Measurements from ENCODE around the gene PRAMEF17. TPM values are rescaled to one million over a fixed set of nuclear protein-coding genes. Genes with fewer than 3 reads are reported as not detected.
"Not testable (repeated sequence)": the region's sequence is repeated elsewhere in the genome, so short reads cannot be mapped to it uniquely, and the experiment has no call there.

PRAMEF17 gene
- total RNA-seq (2014; rRNA removed): not detected in 2 replicates
- polyA plus RNA-seq (2012): not detected

DNA sequence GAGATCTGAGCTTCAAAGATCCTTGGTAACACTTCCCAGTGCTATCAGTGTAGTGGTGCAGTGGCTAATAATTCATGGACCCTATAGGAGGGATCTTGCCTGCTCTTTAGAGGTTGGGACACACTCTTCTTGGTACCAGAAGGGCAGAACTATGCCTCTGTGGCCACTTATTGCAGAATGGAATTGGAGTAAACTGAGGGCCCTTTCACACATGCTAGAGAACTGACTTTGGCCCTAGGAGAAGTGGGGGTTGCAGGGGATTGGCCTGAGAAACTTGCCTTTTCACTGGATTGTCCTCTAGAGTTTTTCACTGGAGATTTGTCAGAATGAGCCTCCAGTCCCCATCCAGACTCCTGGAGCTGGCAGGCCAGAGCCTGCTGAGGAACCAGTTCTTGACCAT is at the start of gene PRAMEF17:
TSS of gene PRAMEF17 (plus strand) at position 301 of the 400 bp plus-strand sequence. CDS start at position 327, 26 bp downstream.
- DNase-seq (ENCODE audit: low read depth): not testable (repeated sequence)

DNA sequence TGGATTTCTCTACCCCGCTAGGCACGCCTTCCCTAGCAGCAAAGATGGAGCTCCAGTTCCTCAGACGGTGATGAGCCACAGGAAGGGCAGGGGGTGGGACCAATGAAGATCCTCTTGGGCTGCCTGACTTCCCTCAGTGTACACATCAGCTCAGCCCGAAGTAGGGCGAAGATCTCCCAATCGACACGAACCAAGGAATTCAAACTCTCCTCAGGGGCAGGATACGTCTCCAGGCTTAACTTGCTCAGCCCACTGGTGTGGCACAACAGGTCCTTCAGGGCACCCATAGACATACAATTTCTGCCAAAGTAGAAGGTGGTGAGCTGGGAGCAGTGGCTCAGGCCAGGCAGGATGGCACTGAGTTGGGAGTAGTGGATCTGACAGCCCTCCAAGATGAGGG is 46.9 kb upstream of the PRAMEF17 start:
- DNase-seq (ENCODE audit: low read depth): not testable (repeated sequence)

DNA sequence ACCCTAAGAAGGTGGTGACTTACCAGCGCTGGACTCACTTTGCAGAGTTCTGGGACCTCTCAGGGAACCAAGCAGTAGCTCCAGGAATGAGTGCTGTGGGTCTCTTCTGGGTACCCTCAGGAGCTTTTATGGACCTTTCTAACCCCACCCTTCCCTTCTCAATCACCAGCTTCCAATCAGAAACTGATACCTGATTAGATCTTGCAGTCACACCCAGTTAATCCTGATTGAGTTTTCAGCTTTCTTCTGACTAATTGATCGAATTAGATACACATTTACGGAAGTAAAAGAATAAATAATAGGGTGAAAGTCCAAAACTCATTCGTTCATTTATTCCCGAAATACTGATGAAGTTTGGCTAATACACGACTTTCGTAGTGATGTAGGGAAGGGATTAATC is 42.4 kb upstream of the PRAMEF17 start, which contains the start of gene PRAMEF14:
TSS of gene PRAMEF14 (minus strand) at position 101 of the 400 bp plus-strand sequence. CDS start 1,820 bp downstream, outside the sequence.
- DNase-seq (ENCODE audit: low read depth): not testable (repeated sequence)

- peak; percentile 1 for DNase-seq (ENCODE audit: low read depth)
Observed at GRCh38 chr1:13353476-13353875, 36.0 kb upstream of the PRAMEF17 start.

DNA sequence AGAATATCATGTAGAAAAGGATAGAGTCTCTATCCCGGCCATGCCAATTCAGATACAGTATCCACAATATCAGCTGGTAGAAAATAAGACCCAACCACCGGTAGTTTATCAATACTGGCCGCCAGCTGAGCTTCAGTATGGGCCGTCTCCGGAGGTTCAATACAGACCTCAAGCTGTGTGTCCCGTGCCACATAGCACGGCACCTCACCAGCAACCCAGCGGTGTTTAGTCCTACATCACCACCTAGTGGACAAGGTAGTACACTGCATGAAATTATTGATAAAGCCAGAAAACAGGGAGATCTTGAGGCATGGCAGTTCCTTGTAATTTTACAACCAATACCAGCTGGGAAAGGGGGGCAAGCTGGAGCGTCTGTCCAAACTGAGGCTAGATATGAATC is 35.0 kb upstream of the PRAMEF17 start:
- not testable (repeated sequence) for DNase-seq (ENCODE audit: low read depth)

GRCh38 chr1:13356774-13357173 is 32.7 kb upstream of the PRAMEF17 start:
- DNase-seq (ENCODE audit: low read depth): peak; percentile 22

DNA sequence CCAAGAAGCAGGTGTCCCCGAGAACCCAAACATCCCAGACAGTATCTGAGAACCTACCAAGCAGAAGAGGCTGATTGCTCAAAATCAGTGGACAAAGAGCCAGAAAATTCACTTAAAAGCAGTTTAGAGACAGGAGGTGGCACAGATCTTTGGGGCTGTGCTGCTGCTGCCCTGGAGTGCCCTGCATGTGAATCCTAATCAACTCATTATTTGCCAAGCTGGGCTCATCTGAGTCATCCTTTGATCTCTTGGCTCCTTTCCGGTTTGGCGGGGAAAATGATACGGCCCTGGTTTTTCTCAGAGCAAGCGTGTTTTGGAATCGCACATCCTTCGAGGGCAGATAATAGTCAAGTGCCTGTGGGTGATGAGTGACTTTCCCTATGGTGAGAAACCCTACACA is 27.1 kb upstream of the PRAMEF17 start:
- not testable (repeated sequence) for DNase-seq (ENCODE audit: low read depth)

DNA sequence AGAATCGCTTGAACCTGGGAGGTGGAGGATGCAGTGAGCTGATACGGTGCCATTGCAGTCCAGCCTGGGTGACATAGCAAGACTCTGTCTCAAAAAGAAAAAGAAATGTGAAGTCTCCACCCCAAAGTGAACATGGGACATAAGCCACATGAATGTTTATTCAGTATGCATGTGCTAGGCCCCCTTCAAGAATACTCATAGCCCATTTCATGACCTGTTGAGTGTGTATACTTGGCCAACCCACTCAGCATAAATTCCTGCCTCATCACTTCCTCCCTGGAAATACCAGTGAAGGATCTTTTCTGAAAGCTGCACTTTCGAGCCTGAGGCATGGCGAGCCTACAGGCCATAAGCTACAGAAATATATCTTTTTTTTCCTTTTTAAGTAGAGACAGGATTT is 24.5 kb upstream of the PRAMEF17 start:
- DNase-seq (ENCODE audit: low read depth): not testable (repeated sequence)

GRCh38 chr1:13366536-13366935 is 22.9 kb upstream of the PRAMEF17 start:
- not testable (repeated sequence) for DNase-seq (ENCODE audit: low read depth)

DNA sequence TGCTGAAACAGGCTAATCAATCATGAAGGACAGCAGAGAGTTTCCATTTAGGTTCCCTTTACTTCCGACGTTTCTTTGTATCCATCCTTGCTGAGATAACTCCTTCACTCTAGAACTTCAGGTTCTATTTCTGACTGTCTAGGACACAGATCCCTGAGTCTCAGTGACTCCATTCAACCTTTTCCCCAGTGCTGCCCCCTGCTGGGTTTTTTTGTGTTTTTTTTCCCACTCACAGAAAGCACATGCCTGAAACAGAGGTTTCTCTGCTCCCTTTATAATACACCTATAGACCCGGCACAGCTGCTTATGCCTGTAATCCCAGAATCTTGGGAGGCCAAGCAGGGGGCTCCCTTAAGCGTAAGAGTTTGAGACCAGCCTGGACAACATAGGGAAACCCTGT is 20.9 kb upstream of the PRAMEF17 start:
- DNase-seq (ENCODE audit: low read depth): not testable (repeated sequence)

DNA sequence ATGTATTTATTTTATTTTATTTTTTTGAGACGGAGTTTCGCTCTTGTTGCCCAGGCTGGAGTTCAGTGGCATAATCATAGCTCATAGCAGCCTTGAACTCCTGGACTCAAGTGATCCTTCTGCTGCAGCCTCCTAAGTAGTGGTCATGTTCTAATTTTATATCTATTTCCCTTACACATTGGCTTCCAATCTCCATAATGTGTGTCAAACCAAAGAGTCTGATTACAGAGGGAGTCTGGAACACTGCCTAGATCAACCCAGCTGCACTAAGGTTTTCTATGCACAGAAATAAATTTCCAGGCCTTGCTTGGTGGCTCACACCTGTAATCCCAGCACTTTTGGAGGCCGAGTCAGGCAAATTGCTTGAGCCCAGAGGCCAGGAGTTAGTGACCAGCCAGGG is 10.4 kb upstream of the PRAMEF17 start:
- not testable (repeated sequence) for DNase-seq (ENCODE audit: low read depth)

GRCh38 chr1:13380380-13380779 is 9.1 kb upstream of the PRAMEF17 start:
- DNase-seq (ENCODE audit: low read depth): not testable (repeated sequence)

- not testable (repeated sequence) for DNase-seq (ENCODE audit: low read depth)
Observed at GRCh38 chr1:13393004-13393403, 3.6 kb downstream of the PRAMEF17 start.

GRCh38 chr1:13394761-13395160 is 5.3 kb downstream of the PRAMEF17 start:
- not testable (repeated sequence) for DNase-seq (ENCODE audit: low read depth)

- DNase-seq (ENCODE audit: low read depth): not testable (repeated sequence)
Observed at GRCh38 chr1:13395311-13395710, 5.9 kb downstream of the PRAMEF17 start.

- DNase-seq (ENCODE audit: low read depth): no peak
Observed at GRCh38 chr1:13407811-13408210, 18.4 kb downstream of the PRAMEF17 start.

- DNase-seq (ENCODE audit: low read depth): not testable (repeated sequence)
Observed at GRCh38 chr1:13410150-13410549, 20.7 kb downstream of the PRAMEF17 start, which contains the start of gene PRAMEF20. Gene PRAMEF20, plus strand, starts transcription at chr1:13410450. Its CDS starts 5,905 bp downstream, at chr1:13416355.

- DNase-seq (ENCODE audit: low read depth): no peak
Observed at GRCh38 chr1:13430495-13430894, 41.1 kb downstream of the PRAMEF17 start.

DNA sequence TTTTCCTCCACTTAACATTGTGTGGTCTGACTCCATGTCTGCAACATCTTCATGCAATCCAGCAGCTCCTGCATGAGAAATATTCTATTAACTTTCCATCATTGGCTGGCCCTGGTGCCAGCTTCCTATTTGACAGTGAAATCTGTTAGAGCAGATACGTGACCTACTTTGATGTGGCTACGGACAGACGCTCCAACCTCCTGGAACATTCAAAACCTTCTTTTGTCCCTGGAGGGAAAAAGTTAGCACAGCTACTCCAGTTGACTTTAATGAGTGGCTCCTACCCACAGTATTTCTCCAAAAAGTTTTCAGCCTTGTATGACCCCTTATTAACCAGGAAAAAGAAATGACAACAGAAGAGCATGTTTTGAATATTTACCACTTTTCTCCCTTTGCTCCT is 42.8 kb downstream of the PRAMEF17 start:
- no peak for DNase-seq (ENCODE audit: low read depth)

GRCh38 chr1:13433694-13434358 is 44.4 kb downstream of the PRAMEF17 start:
- DNase-seq (ENCODE audit: low read depth): not testable (repeated sequence)

DNA sequence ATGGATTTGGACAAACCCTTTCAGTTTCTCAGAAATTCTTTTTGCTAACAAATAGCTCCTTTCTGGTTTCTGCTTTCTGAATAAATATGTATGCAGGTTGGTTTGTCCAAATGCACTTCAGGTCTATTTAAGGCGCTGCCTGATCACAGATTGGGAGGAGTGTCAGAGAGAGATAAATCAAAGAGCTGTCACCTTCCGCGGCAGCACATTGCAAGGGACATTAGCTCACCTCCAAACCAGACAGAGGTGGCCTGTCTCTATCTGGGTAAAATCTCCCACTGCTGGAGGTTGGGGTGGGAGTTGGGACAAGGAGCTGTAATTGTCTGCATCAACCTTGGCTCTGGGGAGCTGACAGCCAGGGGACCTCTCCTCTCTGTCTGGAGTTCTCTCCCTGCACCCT is 46.0 kb downstream of the PRAMEF17 start:
- DNase-seq (ENCODE audit: low read depth): no peak

DNA sequence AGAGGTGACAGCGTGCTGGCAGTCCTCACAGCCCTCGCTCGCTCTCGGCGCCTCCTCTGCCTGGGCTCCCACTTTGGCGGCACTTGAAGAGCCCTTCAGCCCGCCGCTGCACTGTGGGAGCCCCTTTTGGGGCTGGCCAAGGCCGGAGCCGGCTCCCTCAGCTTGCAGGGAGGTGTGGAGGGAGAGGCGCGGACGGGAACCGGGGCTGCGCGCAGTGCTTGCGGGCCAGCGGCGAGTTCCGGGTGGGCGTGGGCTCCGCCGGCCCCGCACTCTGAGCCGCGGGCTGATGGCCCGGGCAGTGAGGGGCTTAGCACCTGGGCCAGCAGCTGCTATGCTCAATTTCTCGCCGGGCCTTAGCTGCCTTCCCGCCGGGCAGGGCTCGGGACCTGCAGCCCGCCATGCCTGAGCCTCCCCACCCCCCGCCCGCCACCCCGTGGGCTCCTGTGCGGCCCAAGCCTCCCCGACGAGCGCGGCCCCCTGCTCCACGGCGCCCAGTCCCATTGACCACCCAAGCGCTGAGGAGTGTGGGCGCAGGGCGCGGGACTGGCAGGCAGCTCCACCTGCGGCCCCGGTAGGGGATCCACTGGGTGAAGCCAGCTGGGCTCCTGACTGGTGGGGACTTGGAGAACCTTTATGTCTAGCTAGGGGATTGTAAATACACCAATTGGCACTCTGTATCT is 49.8 kb downstream of the PRAMEF17 start:
- not testable (repeated sequence) for DNase-seq (ENCODE audit: low read depth)

Data from LHCN-M2 (cell line).